Activated naive CD8-positive, alpha-beta T cell (primary cell): ENCODE measurements around the gene DIPK1C.
"Not testable (repeated sequence)": the region's sequence is repeated elsewhere in the genome, so short reads cannot be mapped to it uniquely, and the experiment has no call there.

ENCODE experiments used
- H3K27ac Mint-ChIP-seq: one replicate; pipeline ENCODE4 v1.8.0; 2021; ENCODE audit warnings: mixed read lengths
- H3K27me3 Mint-ChIP-seq: one replicate; pipeline ENCODE4 v1.8.0; 2021; ENCODE audit warnings: mixed read lengths
- H3K36me3 Mint-ChIP-seq: one replicate; pipeline ENCODE4 v1.8.0; 2021; ENCODE audit warnings: mixed read lengths
- H3K4me1 Mint-ChIP-seq: one replicate; pipeline ENCODE4 v1.8.0; 2021; ENCODE audit warnings: low read depth, mixed read lengths
- H3K4me3 Mint-ChIP-seq: one replicate; pipeline ENCODE4 v1.8.0; 2021; ENCODE audit warnings: mild to moderate bottlenecking, mixed read lengths
- H3K9me3 Mint-ChIP-seq: one replicate; pipeline ENCODE4 v1.8.0; 2021; ENCODE audit warnings: low read depth, mixed read lengths

The DIPK1C gene

GRCh38 chr18:74457043-74457724, at the start of gene DIPK1C:
Gene DIPK1C (minus strand): TSS chr18:74457308. CDS start chr18:74457259, 49 bp downstream.
- Mint-ChIP-seq H3K9me3 (no peaks in the 10 kb centered on the region), H3K27me3 (peaks cover 17% of the 10 kb centered on the region), H3K4me3 (peak within 1 kb of the TSS; percentile 87), H3K36me3 (no peaks in the 10 kb centered on the region), H3K4me1 (peaks cover 21% of the 10 kb centered on the region), H3K27ac (no peak within 1 kb of the TSS)

- H3K4me3 Mint-ChIP-seq, result no peak overlapping the region
Measured at GRCh38 chr18:74506448-74507084, 49.5 kb upstream of the DIPK1C start.

GRCh38 chr18:74505776-74506175, 48.7 kb upstream of the DIPK1C start:
- no peak overlapping the region for H3K4me3 Mint-ChIP-seq
- H3K4me1 Mint-ChIP-seq, result peaks cover 22% of the 10 kb centered on the region
- peaks cover 7% of the 10 kb centered on the region for H3K36me3 Mint-ChIP-seq
- H3K9me3 Mint-ChIP-seq, result no peaks in the 10 kb centered on the region
- H3K27ac Mint-ChIP-seq, result no peak overlapping the region
- no peaks in the 10 kb centered on the region for H3K27me3 Mint-ChIP-seq

More at GRCh38 chr18:74506448-74507084, 49.5 kb upstream of the DIPK1C start:
- Mint-ChIP-seq H3K4me1 (peaks cover 16% of the 10 kb centered on the region), H3K27ac (no peak overlapping the region), H3K9me3 (no peaks in the 10 kb centered on the region), H3K27me3 (no peaks in the 10 kb centered on the region), H3K36me3 (peaks cover 7% of the 10 kb centered on the region)

GRCh38 chr18:74503137-74503536, 46.0 kb upstream of the DIPK1C start:
- H3K27me3 Mint-ChIP-seq, result no peaks in the 10 kb centered on the region
- H3K9me3 Mint-ChIP-seq, result no peaks in the 10 kb centered on the region
- H3K4me1 Mint-ChIP-seq, result peaks cover 47% of the 10 kb centered on the region
- no peak overlapping the region for H3K27ac Mint-ChIP-seq
- peaks cover 11% of the 10 kb centered on the region for H3K36me3 Mint-ChIP-seq
- no peak overlapping the region for H3K4me3 Mint-ChIP-seq

- Mint-ChIP-seq H3K36me3 (peaks cover 8% of the 10 kb centered on the region), H3K27ac (peak overlapping the region; percentile 96), H3K9me3 (no peaks in the 10 kb centered on the region), H3K27me3 (no peaks in the 10 kb centered on the region), H3K4me1 (peaks cover 57% of the 10 kb centered on the region), H3K4me3 (peak overlapping the region; percentile 14)
Measured at GRCh38 chr18:74501386-74501785, 44.3 kb upstream of the DIPK1C start.

GRCh38 chr18:74500774-74501173, 43.7 kb upstream of the DIPK1C start:
- Mint-ChIP-seq H3K27ac (peak overlapping the region; percentile 96), H3K4me1 (peaks cover 57% of the 10 kb centered on the region), H3K4me3 (peak overlapping the region; percentile 86)
- not testable (repeated sequence) for H3K9me3 Mint-ChIP-seq, H3K27me3 Mint-ChIP-seq, H3K36me3 Mint-ChIP-seq

GRCh38 chr18:74500372-74500771, 43.3 kb upstream of the DIPK1C start:
- peaks cover 60% of the 10 kb centered on the region for H3K4me1 Mint-ChIP-seq
- H3K27ac Mint-ChIP-seq, result peak overlapping the region; percentile 96
- H3K36me3 Mint-ChIP-seq, result peaks cover 8% of the 10 kb centered on the region
- no peaks in the 10 kb centered on the region for H3K27me3 Mint-ChIP-seq
- H3K4me3 Mint-ChIP-seq, result peak overlapping the region; percentile 86
- no peaks in the 10 kb centered on the region for H3K9me3 Mint-ChIP-seq

GRCh38 chr18:74499633-74500032, 42.5 kb upstream of the DIPK1C start:
- H3K4me3 Mint-ChIP-seq, result peak overlapping the region; percentile 86
- H3K9me3 Mint-ChIP-seq, result no peaks in the 10 kb centered on the region

GRCh38 chr18:74498712-74499627, 41.9 kb upstream of the DIPK1C start:
- Mint-ChIP-seq H3K4me1 (peaks cover 61% of the 10 kb centered on the region), H3K4me3 (peak overlapping the region; percentile 86), H3K27ac (peak overlapping the region; percentile 96), H3K36me3 (peaks cover 6% of the 10 kb centered on the region), H3K27me3 (no peaks in the 10 kb centered on the region), H3K9me3 (no peaks in the 10 kb centered on the region)

More at GRCh38 chr18:74499633-74500032, 42.5 kb upstream of the DIPK1C start:
- H3K27me3 Mint-ChIP-seq, result no peaks in the 10 kb centered on the region
- peaks cover 7% of the 10 kb centered on the region for H3K36me3 Mint-ChIP-seq
- H3K27ac Mint-ChIP-seq, result peak overlapping the region; percentile 96
- H3K4me1 Mint-ChIP-seq, result peaks cover 60% of the 10 kb centered on the region

GRCh38 chr18:74497778-74498177, 40.7 kb upstream of the DIPK1C start:
- peak overlapping the region; percentile 86 for H3K4me3 Mint-ChIP-seq
- no peaks in the 10 kb centered on the region for H3K9me3 Mint-ChIP-seq
- no peaks in the 10 kb centered on the region for H3K27me3 Mint-ChIP-seq
- peak overlapping the region; percentile 96 for H3K27ac Mint-ChIP-seq
- peaks cover 63% of the 10 kb centered on the region for H3K4me1 Mint-ChIP-seq
- H3K36me3 Mint-ChIP-seq, result peaks cover 4% of the 10 kb centered on the region

GRCh38 chr18:74497324-74497676, 40.2 kb upstream of the DIPK1C start:
- H3K4me3 Mint-ChIP-seq, result peak overlapping the region; percentile 86
- H3K27ac Mint-ChIP-seq, result peak overlapping the region; percentile 96
- H3K4me1 Mint-ChIP-seq, result peaks cover 59% of the 10 kb centered on the region
- no peaks in the 10 kb centered on the region for H3K27me3 Mint-ChIP-seq
- peaks cover 4% of the 10 kb centered on the region for H3K36me3 Mint-ChIP-seq
- no peaks in the 10 kb centered on the region for H3K9me3 Mint-ChIP-seq

- peaks cover 58% of the 10 kb centered on the region for H3K4me1 Mint-ChIP-seq
- no peaks in the 10 kb centered on the region for H3K27me3 Mint-ChIP-seq
- peaks cover 4% of the 10 kb centered on the region for H3K36me3 Mint-ChIP-seq
- peak overlapping the region; percentile 96 for H3K27ac Mint-ChIP-seq
- no peaks in the 10 kb centered on the region for H3K9me3 Mint-ChIP-seq
- peak overlapping the region; percentile 98 for H3K4me3 Mint-ChIP-seq
Measured at GRCh38 chr18:74496508-74497323, 39.6 kb upstream of the DIPK1C start.

GRCh38 chr18:74495581-74496507, 38.7 kb upstream of the DIPK1C start, which contains the start of gene CNDP2:
Gene CNDP2 (plus strand): TSS chr18:74496363. CDS start chr18:74499974, 3,611 bp downstream.
- no peaks in the 10 kb centered on the region for H3K27me3 Mint-ChIP-seq
- H3K4me1 Mint-ChIP-seq, result peaks cover 51% of the 10 kb centered on the region
- H3K27ac Mint-ChIP-seq, result peak within 1 kb of the TSS; percentile 96
- peak within 1 kb of the TSS; percentile 98 for H3K4me3 Mint-ChIP-seq
- H3K36me3 Mint-ChIP-seq, result peaks cover 4% of the 10 kb centered on the region
- H3K9me3 Mint-ChIP-seq, result no peaks in the 10 kb centered on the region
